GM23338 (cell line): ENCODE measurements around the gene LRP1B. TPM values are rescaled to one million over a fixed set of nuclear protein-coding genes. Genes with fewer than 3 reads are reported as not detected.

Experiments
- ATAC-seq: fragments of 200-7000 bp; cut with Tn5 transposase; 3 replicates; pipeline ENCODE4 v1.9.1; 2020
- DNase-seq: peaks from one replicate; pipeline ENCODE4 v3.0.0-alpha.2; 2015; ENCODE audit warnings: low spot score
- H2AFZ ChIP-seq: fragments of 200-600 bp; sonication (generic); 2 replicates; pipeline ENCODE4 v1.8.0; 2016; ENCODE audit warnings: antibody characterized with exemption, mild to moderate bottlenecking, moderate library complexity
- H3F3A ChIP-seq: fragments of 200-600 bp; sonication (generic); replicated peaks from 2 replicates; pipeline ENCODE4 v1.8.0; 2017; ENCODE audit warnings: antibody characterized with exemption, mixed run types, low read depth
- H3K27ac ChIP-seq: fragments of 200-600 bp; sonication (generic); 2 replicates; pipeline ENCODE4 v1.6.1; 2016; ENCODE audit warnings: low read depth
- H3K27me3 ChIP-seq: fragments of 200-600 bp; sonication (generic); 2 replicates; pipeline ENCODE4 v1.8.0; 2016; ENCODE audit warnings: mild to moderate bottlenecking, mixed run types, moderate library complexity; ENCODE audit not compliant: insufficient read depth
- H3K36me3 ChIP-seq: fragments of 200-600 bp; sonication (generic); 2 replicates; pipeline ENCODE4 v1.8.0; 2016; ENCODE audit warnings: mild to moderate bottlenecking; ENCODE audit not compliant: insufficient read depth
- H3K4me1 ChIP-seq: fragments of 200-600 bp; sonication (generic); 2 replicates; pipeline ENCODE4 v1.8.0; 2016; ENCODE audit warnings: mild to moderate bottlenecking, moderate library complexity; ENCODE audit not compliant: insufficient read depth
- H3K4me2 ChIP-seq: fragments of 200-600 bp; sonication (generic); 2 replicates; pipeline ENCODE4 v1.7.1; 2017; ENCODE audit warnings: mixed run types
- H3K4me3 ChIP-seq: fragments of 200-600 bp; sonication (generic); 2 replicates; pipeline ENCODE4 v1.6.1; 2016; ENCODE audit warnings: mixed run types
- H3K79me2 ChIP-seq: fragments of 200-600 bp; sonication (generic); replicated peaks from 2 replicates; pipeline ENCODE4 v1.8.0; 2017; ENCODE audit warnings: mild to moderate bottlenecking; ENCODE audit not compliant: insufficient read depth
- H3K9me2 ChIP-seq: fragments of 200-600 bp; sonication (generic); 2 replicates; pipeline ENCODE4 v1.8.0; 2017; ENCODE audit not compliant: insufficient read depth
- H4K20me1 ChIP-seq: fragments of 200-600 bp; sonication (generic); replicated peaks from 2 replicates; pipeline ENCODE4 v1.8.0; 2017; ENCODE audit warnings: mild to moderate bottlenecking; ENCODE audit not compliant: insufficient read depth
- H3K27ac Mint-ChIP-seq: 2 replicates; pipeline ENCODE4 v1.8.0; 2020; ENCODE audit warnings: inconsistent platforms, mild to moderate bottlenecking, moderate library complexity, mixed read lengths
- H3K27me3 Mint-ChIP-seq: 3 replicates; pipeline ENCODE4 v1.8.0; 2022; ENCODE audit warnings: low read depth, mild to moderate bottlenecking, moderate library complexity, mixed read lengths, inconsistent platforms; ENCODE audit not compliant: insufficient read depth, poor library complexity
- H3K36me3 Mint-ChIP-seq: 3 replicates; pipeline ENCODE4 v1.8.0; 2021; ENCODE audit warnings: low read depth, mild to moderate bottlenecking, inconsistent platforms, moderate library complexity, mixed read lengths
- H3K4me1 Mint-ChIP-seq: 3 replicates; pipeline ENCODE4 v1.8.0; 2020; ENCODE audit warnings: mild to moderate bottlenecking, inconsistent platforms, mixed read lengths
- H3K4me3 Mint-ChIP-seq: 3 replicates; pipeline ENCODE4 v1.8.0; 2021; ENCODE audit warnings: moderate library complexity, mild to moderate bottlenecking, inconsistent platforms, mixed read lengths
- H3K9me3 Mint-ChIP-seq: 3 replicates; pipeline ENCODE4 v1.8.0; 2020; ENCODE audit warnings: moderate library complexity, mild to moderate bottlenecking, inconsistent platforms, mixed read lengths
- CREB1 ChIP-seq: fragments of 250-450 bp; sonication (Bioruptor Pico); IDR thresholded peaks from 2 replicates; pipeline ENCODE4 v1.5.0; 2020; ENCODE audit warnings: low read depth, mild to moderate bottlenecking, moderate library complexity
- EZH2 ChIP-seq: fragments of 200-600 bp; sonication (generic); IDR thresholded peaks from one replicate; pipeline ENCODE4 v1.8.0; 2017; ENCODE audit warnings: antibody characterized with exemption, mild to moderate bottlenecking, low read depth; ENCODE audit not compliant: unreplicated experiment
- EZH2phosphoT487 ChIP-seq: fragments of 200-600 bp; sonication (generic); IDR thresholded peaks from one replicate; pipeline ENCODE4 v1.8.1; 2018; ENCODE audit warnings: antibody characterized with exemption; ENCODE audit not compliant: unreplicated experiment
- JUNB ChIP-seq: IDR thresholded peaks from one replicate; pipeline ENCODE4 v1.6.1; 2016; ENCODE audit warnings: antibody characterized with exemption; ENCODE audit not compliant: unreplicated experiment
- NANOG ChIP-seq: IDR thresholded peaks from 2 replicates; pipeline ENCODE4 v1.6.1; 2016; ENCODE audit warnings: antibody characterized with exemption, borderline replicate concordance
- POLR2AphosphoS5 ChIP-seq: IDR thresholded peaks from 2 replicates; pipeline ENCODE4 v1.6.1; 2016; ENCODE audit warnings: antibody characterized with exemption, low read depth
- STAT1 ChIP-seq: IDR thresholded peaks from one replicate; pipeline ENCODE4 v1.6.1; 2016; ENCODE audit warnings: antibody characterized with exemption; ENCODE audit not compliant: unreplicated experiment
- ZNF114 ChIP-seq: fragments of 250-450 bp; sonication (Bioruptor Pico); IDR thresholded peaks from 2 replicates; pipeline ENCODE4 v1.5.0; 2020; ENCODE audit warnings: mild to moderate bottlenecking, moderate library complexity
- ZNF331 ChIP-seq: fragments of 250-450 bp; sonication (Bioruptor Pico); IDR thresholded peaks from 2 replicates; pipeline ENCODE4 v1.5.0; 2020; ENCODE audit warnings: low read depth, mild to moderate bottlenecking, moderate library complexity
- polyA plus RNA-seq: library from polyadenylated mRNA; unstranded; fragments of >200 nt; fragmentation: Nextera tagmentation; extraction: Ambion mirVana; gene quantifications from 2 replicates; pipeline ENCODE4 v1.2.1, GENCODE V29; 2016
- total RNA-seq: library from RNA; depleted of rRNA; stranded (reverse); fragments of >200 nt; shearing (Covaris generic); gene quantifications from 2 replicates; pipeline ENCODE4 v1.2.3, GENCODE V29; 2014
- TF ChIP-seq, protein P1 (sequence below): IDR thresholded peaks from one replicate; pipeline ENCODE4 v1.6.1; 2018; ENCODE audit warnings: antibody characterized with exemption; ENCODE audit not compliant: unreplicated experiment
- TF ChIP-seq, protein P2 (sequence below), 2 experiments: fragments of 200-600 bp in 1 of 2; sonication (generic) in 1 of 2; conservative IDR thresholded peaks; 2 replicates each; pipeline versions ENCODE4 v1.5.1 to v1.6.1; 2016 to 2017; ENCODE audit warnings: antibody characterized with exemption in 2 of 2, low read depth in 2 of 2, mild to moderate bottlenecking in 2 of 2, moderate library complexity in 1 of 2
- TF ChIP-seq, protein P3 (sequence below): fragments of 250-450 bp; sonication (Bioruptor Pico); IDR thresholded peaks from 2 replicates; pipeline ENCODE4 v1.5.0; 2020; ENCODE audit warnings: mild to moderate bottlenecking, moderate library complexity
- TF ChIP-seq, protein P4 (sequence below): IDR thresholded peaks from 2 replicates; pipeline ENCODE4 v1.6.1; 2016; ENCODE audit warnings: antibody characterized with exemption

LRP1B gene
- total and polyA plus RNA-seq, 2 experiments from 2014 or later, result 0.15 to 0.97 TPM

DNA sequence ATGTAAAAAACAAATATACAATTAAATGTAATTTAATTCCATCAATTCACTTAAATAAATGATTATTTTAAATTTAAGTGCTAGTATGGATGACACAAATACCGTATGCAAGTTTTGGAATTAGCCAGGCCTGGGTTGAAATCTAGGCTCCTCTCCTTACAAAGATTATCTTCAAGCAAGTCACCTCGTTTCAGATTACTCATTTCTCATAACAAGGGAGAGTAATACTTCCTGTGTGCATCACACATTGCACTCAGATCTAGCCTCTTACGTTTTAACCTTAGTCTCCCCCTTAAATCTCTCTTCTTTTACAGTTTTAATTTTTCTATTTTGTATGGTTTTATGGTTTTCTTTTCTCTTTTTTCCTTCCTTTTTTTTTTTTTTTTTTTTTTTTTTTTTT, 1874.7 kb downstream of the LRP1B start:
- no peaks in the 10 kb centered on the region for H3K27me3 ChIP-seq
- Mint-ChIP-seq H3K4me1 (no peaks in the 10 kb centered on the region), H3K9me3 (no peaks in the 10 kb centered on the region), H3K27me3 (no peaks in the 10 kb centered on the region), H3K27ac (no peak overlapping the region), H3K4me3 (no peak overlapping the region), H3K36me3 (no peaks in the 10 kb centered on the region)
- no peaks in the 10 kb centered on the region for H3K9me2 ChIP-seq
- TF ChIP-seq STAT1 (no peak), EZH2phosphoT487 (no peak), ZNF114 (CRISPR knock-in tag) (no peak), CREB1 (CRISPR knock-in tag) (no peak), ZNF331 (no peak), NANOG (no peak), POLR2AphosphoS5 (no peak), EZH2 (no peak), JUNB (no peak)
- TF ChIP-seq, protein P1, sequence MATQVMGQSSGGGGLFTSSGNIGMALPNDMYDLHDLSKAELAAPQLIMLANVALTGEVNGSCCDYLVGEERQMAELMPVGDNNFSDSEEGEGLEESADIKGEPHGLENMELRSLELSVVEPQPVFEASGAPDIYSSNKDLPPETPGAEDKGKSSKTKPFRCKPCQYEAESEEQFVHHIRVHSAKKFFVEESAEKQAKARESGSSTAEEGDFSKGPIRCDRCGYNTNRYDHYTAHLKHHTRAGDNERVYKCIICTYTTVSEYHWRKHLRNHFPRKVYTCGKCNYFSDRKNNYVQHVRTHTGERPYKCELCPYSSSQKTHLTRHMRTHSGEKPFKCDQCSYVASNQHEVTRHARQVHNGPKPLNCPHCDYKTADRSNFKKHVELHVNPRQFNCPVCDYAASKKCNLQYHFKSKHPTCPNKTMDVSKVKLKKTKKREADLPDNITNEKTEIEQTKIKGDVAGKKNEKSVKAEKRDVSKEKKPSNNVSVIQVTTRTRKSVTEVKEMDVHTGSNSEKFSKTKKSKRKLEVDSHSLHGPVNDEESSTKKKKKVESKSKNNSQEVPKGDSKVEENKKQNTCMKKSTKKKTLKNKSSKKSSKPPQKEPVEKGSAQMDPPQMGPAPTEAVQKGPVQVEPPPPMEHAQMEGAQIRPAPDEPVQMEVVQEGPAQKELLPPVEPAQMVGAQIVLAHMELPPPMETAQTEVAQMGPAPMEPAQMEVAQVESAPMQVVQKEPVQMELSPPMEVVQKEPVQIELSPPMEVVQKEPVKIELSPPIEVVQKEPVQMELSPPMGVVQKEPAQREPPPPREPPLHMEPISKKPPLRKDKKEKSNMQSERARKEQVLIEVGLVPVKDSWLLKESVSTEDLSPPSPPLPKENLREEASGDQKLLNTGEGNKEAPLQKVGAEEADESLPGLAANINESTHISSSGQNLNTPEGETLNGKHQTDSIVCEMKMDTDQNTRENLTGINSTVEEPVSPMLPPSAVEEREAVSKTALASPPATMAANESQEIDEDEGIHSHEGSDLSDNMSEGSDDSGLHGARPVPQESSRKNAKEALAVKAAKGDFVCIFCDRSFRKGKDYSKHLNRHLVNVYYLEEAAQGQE, result no peak
- TF ChIP-seq, protein P2, sequence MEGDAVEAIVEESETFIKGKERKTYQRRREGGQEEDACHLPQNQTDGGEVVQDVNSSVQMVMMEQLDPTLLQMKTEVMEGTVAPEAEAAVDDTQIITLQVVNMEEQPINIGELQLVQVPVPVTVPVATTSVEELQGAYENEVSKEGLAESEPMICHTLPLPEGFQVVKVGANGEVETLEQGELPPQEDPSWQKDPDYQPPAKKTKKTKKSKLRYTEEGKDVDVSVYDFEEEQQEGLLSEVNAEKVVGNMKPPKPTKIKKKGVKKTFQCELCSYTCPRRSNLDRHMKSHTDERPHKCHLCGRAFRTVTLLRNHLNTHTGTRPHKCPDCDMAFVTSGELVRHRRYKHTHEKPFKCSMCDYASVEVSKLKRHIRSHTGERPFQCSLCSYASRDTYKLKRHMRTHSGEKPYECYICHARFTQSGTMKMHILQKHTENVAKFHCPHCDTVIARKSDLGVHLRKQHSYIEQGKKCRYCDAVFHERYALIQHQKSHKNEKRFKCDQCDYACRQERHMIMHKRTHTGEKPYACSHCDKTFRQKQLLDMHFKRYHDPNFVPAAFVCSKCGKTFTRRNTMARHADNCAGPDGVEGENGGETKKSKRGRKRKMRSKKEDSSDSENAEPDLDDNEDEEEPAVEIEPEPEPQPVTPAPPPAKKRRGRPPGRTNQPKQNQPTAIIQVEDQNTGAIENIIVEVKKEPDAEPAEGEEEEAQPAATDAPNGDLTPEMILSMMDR (conservative IDR thresholded peaks at IDR 0.05; ENCODE audit: low read depth in 2 of 2), result no peak
- TF ChIP-seq, protein P3, sequence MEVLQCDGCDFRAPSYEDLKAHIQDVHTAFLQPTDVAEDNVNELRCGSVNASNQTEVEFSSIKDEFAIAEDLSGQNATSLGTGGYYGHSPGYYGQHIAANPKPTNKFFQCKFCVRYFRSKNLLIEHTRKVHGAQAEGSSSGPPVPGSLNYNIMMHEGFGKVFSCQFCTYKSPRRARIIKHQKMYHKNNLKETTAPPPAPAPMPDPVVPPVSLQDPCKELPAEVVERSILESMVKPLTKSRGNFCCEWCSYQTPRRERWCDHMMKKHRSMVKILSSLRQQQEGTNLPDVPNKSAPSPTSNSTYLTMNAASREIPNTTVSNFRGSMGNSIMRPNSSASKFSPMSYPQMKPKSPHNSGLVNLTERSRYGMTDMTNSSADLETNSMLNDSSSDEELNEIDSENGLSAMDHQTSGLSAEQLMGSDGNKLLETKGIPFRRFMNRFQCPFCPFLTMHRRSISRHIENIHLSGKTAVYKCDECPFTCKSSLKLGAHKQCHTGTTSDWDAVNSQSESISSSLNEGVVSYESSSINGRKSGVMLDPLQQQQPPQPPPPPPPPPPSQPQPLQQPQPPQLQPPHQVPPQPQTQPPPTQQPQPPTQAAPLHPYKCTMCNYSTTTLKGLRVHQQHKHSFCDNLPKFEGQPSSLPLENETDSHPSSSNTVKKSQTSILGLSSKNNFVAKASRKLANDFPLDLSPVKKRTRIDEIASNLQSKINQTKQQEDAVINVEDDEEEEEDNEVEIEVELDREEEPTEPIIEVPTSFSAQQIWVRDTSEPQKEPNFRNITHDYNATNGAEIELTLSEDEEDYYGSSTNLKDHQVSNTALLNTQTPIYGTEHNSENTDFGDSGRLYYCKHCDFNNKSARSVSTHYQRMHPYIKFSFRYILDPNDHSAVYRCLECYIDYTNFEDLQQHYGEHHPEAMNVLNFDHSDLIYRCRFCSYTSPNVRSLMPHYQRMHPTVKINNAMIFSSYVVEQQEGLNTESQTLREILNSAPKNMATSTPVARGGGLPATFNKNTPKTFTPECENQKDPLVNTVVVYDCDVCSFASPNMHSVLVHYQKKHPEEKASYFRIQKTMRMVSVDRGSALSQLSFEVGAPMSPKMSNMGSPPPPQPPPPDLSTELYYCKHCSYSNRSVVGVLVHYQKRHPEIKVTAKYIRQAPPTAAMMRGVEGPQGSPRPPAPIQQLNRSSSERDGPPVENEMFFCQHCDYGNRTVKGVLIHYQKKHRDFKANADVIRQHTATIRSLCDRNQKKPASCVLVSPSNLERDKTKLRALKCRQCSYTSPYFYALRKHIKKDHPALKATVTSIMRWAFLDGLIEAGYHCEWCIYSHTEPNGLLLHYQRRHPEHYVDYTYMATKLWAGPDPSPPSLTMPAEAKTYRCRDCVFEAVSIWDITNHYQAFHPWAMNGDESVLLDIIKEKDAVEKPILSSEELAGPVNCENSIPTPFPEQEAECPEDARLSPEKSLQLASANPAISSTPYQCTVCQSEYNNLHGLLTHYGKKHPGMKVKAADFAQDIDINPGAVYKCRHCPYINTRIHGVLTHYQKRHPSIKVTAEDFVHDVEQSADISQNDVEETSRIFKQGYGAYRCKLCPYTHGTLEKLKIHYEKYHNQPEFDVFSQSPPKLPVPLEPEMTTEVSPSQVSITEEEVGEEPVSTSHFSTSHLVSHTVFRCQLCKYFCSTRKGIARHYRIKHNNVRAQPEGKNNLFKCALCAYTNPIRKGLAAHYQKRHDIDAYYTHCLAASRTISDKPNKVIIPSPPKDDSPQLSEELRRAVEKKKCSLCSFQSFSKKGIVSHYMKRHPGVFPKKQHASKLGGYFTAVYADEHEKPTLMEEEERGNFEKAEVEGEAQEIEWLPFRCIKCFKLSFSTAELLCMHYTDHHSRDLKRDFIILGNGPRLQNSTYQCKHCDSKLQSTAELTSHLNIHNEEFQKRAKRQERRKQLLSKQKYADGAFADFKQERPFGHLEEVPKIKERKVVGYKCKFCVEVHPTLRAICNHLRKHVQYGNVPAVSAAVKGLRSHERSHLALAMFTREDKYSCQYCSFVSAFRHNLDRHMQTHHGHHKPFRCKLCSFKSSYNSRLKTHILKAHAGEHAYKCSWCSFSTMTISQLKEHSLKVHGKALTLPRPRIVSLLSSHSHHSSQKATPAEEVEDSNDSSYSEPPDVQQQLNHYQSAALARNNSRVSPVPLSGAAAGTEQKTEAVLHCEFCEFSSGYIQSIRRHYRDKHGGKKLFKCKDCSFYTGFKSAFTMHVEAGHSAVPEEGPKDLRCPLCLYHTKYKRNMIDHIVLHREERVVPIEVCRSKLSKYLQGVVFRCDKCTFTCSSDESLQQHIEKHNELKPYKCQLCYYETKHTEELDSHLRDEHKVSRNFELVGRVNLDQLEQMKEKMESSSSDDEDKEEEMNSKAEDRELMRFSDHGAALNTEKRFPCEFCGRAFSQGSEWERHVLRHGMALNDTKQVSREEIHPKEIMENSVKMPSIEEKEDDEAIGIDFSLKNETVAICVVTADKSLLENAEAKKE, result no peak
- TF ChIP-seq, protein P4, sequence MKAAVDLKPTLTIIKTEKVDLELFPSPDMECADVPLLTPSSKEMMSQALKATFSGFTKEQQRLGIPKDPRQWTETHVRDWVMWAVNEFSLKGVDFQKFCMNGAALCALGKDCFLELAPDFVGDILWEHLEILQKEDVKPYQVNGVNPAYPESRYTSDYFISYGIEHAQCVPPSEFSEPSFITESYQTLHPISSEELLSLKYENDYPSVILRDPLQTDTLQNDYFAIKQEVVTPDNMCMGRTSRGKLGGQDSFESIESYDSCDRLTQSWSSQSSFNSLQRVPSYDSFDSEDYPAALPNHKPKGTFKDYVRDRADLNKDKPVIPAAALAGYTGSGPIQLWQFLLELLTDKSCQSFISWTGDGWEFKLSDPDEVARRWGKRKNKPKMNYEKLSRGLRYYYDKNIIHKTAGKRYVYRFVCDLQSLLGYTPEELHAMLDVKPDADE, result no peak
- H3F3A ChIP-seq, result no peaks in the 10 kb centered on the region
- no peak overlapping the region for H3K4me2 ChIP-seq
- ATAC-seq, result no peak
- no peak overlapping the region for H2AFZ ChIP-seq
- no peak overlapping the region for H3K4me3 ChIP-seq
- no peak overlapping the region for H3K27ac ChIP-seq
- H4K20me1 ChIP-seq, result no peaks in the 10 kb centered on the region
- DNase-seq, result no peak
- H3K36me3 ChIP-seq, result no peaks in the 10 kb centered on the region
- no peaks in the 10 kb centered on the region for H3K79me2 ChIP-seq
- no peaks in the 10 kb centered on the region for H3K4me1 ChIP-seq
